IPS DF 4.7 (cell line): ENCODE results near the gene OSR1.
"Not testable (repeated sequence)": the region's sequence is repeated elsewhere in the genome, so short reads cannot be mapped to it uniquely, and the experiment has no call there.

ENCODE experiments used
- DNase-seq: peaks from one replicate; pipeline ENCODE4 v3.0.0-alpha.2; 2013; ENCODE audit warnings: low spot score; ENCODE audit errors: extremely low read depth

Gene OSR1

DNA sequence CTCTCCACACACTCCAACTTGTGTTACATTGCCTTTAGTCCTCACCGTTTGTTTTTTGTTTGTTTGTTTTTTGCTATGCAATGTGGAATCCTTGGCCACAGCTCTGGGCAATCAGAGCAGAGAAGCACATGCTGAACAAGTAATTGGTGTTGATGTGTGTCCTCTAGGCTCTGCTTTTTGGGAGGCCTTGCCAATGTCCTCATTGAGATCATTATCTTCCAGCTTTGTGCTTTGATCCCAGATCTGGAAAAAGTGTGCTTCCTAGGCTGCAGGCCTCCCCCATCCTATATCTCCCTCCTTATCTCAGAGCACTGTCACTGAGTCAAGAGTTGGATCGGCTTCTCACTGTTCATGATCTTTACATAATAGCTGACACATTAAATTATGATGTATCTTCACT lies 25.9 kb downstream of the OSR1 start:
- no peak for DNase-seq

DNA sequence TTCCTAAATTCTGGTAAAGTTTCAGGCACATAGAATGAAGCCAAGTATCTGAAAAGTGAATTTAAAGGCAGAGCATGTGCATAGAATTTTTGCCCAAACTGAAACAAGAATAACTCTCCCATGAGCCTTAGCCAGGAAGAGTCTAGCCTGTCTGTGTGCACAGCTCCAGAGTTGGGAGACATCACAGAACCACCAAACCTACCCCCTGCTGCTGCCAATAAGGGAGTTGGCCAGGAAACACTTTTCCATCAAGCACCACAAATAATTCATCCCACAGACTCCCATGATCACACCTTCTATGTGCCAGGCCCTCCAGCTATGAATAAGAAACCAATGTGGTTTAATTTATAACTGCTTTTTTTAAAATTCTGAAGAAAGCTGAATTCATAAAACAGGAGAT lies 27.0 kb downstream of the OSR1 start:
- DNase-seq, result no peak

GRCh38 chr2:19330436-19330835 lies 28.0 kb downstream of the OSR1 start:
- DNase-seq, result no peak

GRCh38 chr2:19329445-19329844 lies 29.0 kb downstream of the OSR1 start:
- DNase-seq, result no peak

DNA sequence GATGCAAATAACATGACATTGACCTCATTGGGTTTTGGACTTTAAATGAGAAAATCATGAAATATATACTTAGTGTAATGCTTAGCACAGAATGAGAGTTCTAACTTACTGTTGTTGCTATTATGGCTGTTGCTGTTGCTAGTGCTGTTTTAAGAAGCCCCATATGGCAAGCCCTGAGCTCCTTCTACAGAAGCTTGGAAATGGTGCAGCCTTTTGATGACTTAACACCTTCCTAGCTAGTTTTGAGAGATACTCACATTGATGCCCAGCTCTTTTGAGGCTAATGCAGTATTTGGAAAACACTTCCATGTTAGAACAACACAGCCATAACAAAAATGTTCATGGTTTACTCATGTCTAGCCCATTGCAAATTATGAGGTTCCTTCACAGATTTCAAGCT lies 30.9 kb downstream of the OSR1 start:
- DNase-seq, result no peak

DNA sequence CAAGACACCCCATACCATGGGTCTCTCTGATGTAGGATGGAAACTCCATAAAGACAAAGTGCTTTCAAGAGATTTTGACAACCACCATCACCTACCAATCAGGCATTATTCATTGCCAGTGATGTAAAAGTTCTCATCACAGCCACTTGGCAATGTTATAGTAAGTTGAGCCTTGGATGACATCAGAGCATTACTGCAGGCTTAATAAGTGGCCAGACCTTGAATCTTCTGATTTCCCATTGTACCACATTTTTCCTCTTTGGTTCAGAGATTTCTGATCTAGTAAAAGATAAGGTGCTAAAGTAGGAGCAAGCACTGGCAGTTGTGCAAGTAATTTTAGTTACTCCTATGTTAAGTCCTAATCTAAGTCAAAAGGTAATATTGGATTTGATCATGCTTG lies 36.5 kb downstream of the OSR1 start:
- DNase-seq, result no peak

- no peak for DNase-seq
Observed at GRCh38 chr2:19320813-19321212, 37.6 kb downstream of the OSR1 start.

- DNase-seq, result no peak
Observed at GRCh38 chr2:19319698-19320097, 38.7 kb downstream of the OSR1 start.

DNA sequence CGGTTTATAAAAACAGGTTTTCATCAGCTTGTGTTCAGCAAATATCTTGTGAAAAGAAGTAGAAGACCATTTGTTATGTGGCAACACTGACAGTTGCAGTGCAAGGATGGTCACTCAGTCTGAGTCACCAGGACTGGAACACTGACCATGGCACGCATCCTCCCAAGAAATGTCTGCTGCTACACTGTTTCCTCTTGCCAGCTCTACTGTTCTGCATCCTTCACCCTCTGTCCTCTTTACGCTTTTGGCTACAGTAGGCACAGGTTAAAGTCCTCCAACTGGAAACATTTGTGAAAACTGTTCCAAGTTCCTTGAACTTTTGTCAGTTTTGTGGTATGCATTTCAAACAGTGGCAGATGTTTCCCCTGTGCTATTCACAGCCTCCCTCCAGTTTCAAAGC lies 39.4 kb downstream of the OSR1 start:
- DNase-seq, result no peak

DNA sequence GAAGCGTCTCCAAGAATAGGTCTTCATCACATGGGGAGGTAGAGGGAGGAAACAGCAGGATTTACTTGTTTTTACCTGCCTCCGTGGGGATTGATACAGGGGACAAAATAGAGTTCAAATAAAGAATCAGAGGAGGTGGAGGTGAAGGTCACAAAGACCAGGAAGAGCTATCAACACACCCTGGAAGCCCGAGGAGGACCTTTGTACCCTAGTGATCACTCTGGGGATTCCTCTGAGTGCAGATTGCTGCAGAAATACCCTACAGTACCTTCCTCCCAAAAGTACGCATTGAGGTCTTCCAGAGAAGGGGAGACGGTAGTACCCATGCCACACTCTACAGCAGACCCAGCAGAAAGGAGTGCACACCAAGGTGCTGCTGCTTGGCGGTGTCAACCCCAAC lies 44.9 kb downstream of the OSR1 start:
- DNase-seq, result no peak

GRCh38 chr2:19312949-19313348 lies 45.5 kb downstream of the OSR1 start:
- DNase-seq, result no peak

DNA sequence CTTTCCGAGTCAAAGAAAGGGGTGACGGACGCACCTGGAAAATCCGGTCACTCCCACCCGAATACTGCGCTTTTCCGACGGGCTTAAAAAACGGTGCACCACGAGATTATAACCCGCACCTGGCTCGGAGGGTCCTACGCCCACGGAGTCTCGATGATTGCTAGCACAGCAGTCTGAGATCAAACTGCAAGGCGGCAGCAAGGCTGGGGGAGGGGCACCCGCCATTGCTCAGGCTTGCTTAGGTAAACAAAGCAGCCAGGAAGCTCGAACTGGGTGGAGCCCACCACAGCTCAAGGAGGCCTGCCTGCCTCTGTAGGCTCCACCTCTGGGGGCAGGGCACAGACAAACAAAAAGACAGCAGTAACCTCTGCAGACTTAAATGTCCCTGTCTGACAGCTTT lies 52.4 kb downstream of the OSR1 start:
- DNase-seq, result not testable (repeated sequence)

GRCh38 chr2:19305400-19306055 lies 52.9 kb downstream of the OSR1 start:
- DNase-seq, result not testable (repeated sequence)

DNA sequence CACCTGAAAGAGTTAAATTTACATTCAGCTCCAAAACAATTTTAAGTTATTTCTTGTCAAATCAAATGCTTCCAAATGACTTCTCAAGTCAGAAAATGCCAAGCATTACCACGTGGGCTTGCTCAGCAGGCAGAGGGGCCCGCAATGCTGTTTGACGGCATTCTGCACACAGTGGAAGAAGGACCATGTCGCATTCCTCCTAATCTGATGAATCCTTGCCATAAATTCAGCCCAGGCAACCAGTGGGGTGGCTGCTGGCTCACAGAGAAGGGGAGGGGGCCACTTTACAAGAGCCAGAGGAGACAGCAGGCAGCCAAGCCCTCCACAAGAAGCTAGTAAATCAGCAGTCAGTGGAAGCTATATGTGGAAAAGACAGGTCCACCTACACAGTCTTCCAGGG lies 56.7 kb downstream of the OSR1 start:
- no peak for DNase-seq
